H1 (cell line): ENCODE data around the gene ZBTB20. TPM values are rescaled to one million over a fixed set of nuclear protein-coding genes. Genes with fewer than 3 reads are reported as not detected.

Experiments
- CTCF ChIA-PET: fragments of 300-600 bp; sonication (Branson Sonifier 250); formaldehyde crosslinking; loops from one replicate; lab custom pipeline; 2021; ENCODE audit not compliant: partially characterized antibody; lab: Charles Lee
- POLR2A ChIA-PET: fragments of 300-600 bp; sonication (Branson Sonifier 250); formaldehyde crosslinking; loops from one replicate; lab custom pipeline; 2021; ENCODE audit warnings: inconsistent platforms; ENCODE audit not compliant: partially characterized antibody; lab: Charles Lee
- DNase-seq, 2 experiments: peaks; one replicate each; pipeline versions ENCODE4 v3.0.0 to v3.0.0-alpha.2; 2010 to 2022; ENCODE audit warnings: low spot score in 2 of 2, low read depth in 1 of 2, mixed read lengths in 1 of 2
- FAIRE-seq: peaks from 2 replicates; lab custom pipeline; 2011; peaks lifted over from hg19 to GRCh38; lab: Jason Lieb, UNC
- H2AFZ ChIP-seq: 2 replicates; pipeline ENCODE4 v1.8.1; 2012; ENCODE audit warnings: low read length, inconsistent platforms
- H2AK5ac ChIP-seq: 2 replicates; pipeline ENCODE4 v1.6.1; 2013; ENCODE audit warnings: low read depth, low read length
- H2BK120ac ChIP-seq: replicated peaks from 2 replicates; pipeline ENCODE3; 2013; ENCODE audit warnings: low read depth, low read length, inconsistent platforms
- H2BK12ac ChIP-seq: 2 replicates; pipeline ENCODE4 v1.6.1; 2013; ENCODE audit warnings: low read depth, low read length
- H2BK15ac ChIP-seq: 2 replicates; pipeline ENCODE4 v1.6.1; 2013; ENCODE audit warnings: low read length
- H2BK20ac ChIP-seq: 2 replicates; pipeline ENCODE4 v1.6.1; 2013; ENCODE audit warnings: low read length
- H2BK5ac ChIP-seq: 2 replicates; pipeline ENCODE4 v1.6.1; 2013; ENCODE audit warnings: low read depth, low read length
- H3K14ac ChIP-seq: 2 replicates; pipeline ENCODE4 v1.6.1; 2013; ENCODE audit warnings: inconsistent platforms; ENCODE audit not compliant: insufficient read length
- H3K18ac ChIP-seq: 2 replicates; pipeline ENCODE4 v1.6.1; 2013; ENCODE audit warnings: low read length; ENCODE audit errors: extremely low read depth
- H3K23ac ChIP-seq: 2 replicates; pipeline ENCODE4 v1.6.1; 2013; ENCODE audit warnings: inconsistent platforms; ENCODE audit not compliant: insufficient read length
- H3K23me2 ChIP-seq: 2 replicates; pipeline ENCODE4 v1.6.1; 2013; ENCODE audit warnings: low read depth, low read length
- H3K27ac ChIP-seq: 2 replicates; pipeline ENCODE4 v1.6.1; 2011; ENCODE audit warnings: low read depth, low read length, inconsistent platforms
- H3K27me3 ChIP-seq, 4 experiments: replicated peaks in 1 of 4; 1 replicate in 1 of 4; 2 replicates in 3 of 4; pipeline versions ENCODE4 v1.6.1 to v1.8.1; 2011 to 2013; ENCODE audit warnings: low read length in 3 of 4, mild to moderate bottlenecking in 3 of 4, inconsistent platforms in 2 of 4, mixed read lengths in 2 of 4, moderate library complexity in 1 of 4; ENCODE audit not compliant: control insufficient read depth in 3 of 4, insufficient read depth in 3 of 4; ENCODE audit errors: extremely low read depth in 1 of 4
- H3K36me3 ChIP-seq, 4 experiments: 2 replicates each; pipeline versions ENCODE4 v1.6.1 to v1.8.1; 2011 to 2013; ENCODE audit warnings: mild to moderate bottlenecking in 4 of 4, low read length in 3 of 4, moderate library complexity in 2 of 4, control low read depth in 1 of 4, inconsistent platforms in 1 of 4; ENCODE audit not compliant: insufficient read depth in 4 of 4, control insufficient read depth in 2 of 4
- H3K4ac ChIP-seq: replicated peaks from 2 replicates; pipeline ENCODE3; 2013; ENCODE audit warnings: low read length, low read depth, mixed read lengths, inconsistent platforms; ENCODE audit not compliant: insufficient read length
- H3K4me1 ChIP-seq, 4 experiments: replicated peaks in 1 of 4; 1 replicate in 1 of 4; 2 replicates in 3 of 4; pipeline versions ENCODE4 v1.6.1 to v1.8.1; 2011 to 2013; ENCODE audit warnings: low read length in 3 of 4, inconsistent platforms in 2 of 4, mixed read lengths in 1 of 4; ENCODE audit not compliant: insufficient read depth in 4 of 4, control insufficient read depth in 3 of 4
- H3K4me2 ChIP-seq, 2 experiments: 2 replicates each; pipeline versions ENCODE4 v1.6.1 to v1.8.1; 2011 to 2013; ENCODE audit warnings: low read depth in 2 of 2, low read length in 2 of 2, control low read depth in 1 of 2, inconsistent platforms in 1 of 2, mild to moderate bottlenecking in 1 of 2; ENCODE audit not compliant: insufficient read depth in 1 of 2
- H3K4me3 ChIP-seq, 4 experiments: fragments of 200-600, 300-600 bp in 1 of 4; sonication (generic), shearing (Covaris generic), sonication (Bioruptor Twin) in 1 of 4; 2 replicates each; pipeline versions ENCODE4 v1.5.1 to v1.8.1; 2011 to 2016; ENCODE audit warnings: low read length in 4 of 4, low read depth in 3 of 4, control low read depth in 2 of 4, inconsistent platforms in 2 of 4, mild to moderate bottlenecking in 2 of 4, mixed read lengths in 1 of 4, moderate library complexity in 1 of 4; ENCODE audit not compliant: insufficient read depth in 2 of 4; ENCODE audit errors: extremely low read depth in 1 of 4
- H3K56ac ChIP-seq: replicated peaks from 2 replicates; pipeline ENCODE3; 2013; ENCODE audit warnings: low read depth, mild to moderate bottlenecking, mixed read lengths, low read length, inconsistent platforms; ENCODE audit not compliant: insufficient read length
- H3K79me1 ChIP-seq: 2 replicates; pipeline ENCODE4 v1.6.1; 2013; ENCODE audit warnings: low read depth, low read length, control low read depth
- H3K79me2 ChIP-seq, 2 experiments: 2 replicates each; pipeline versions ENCODE4 v1.6.1 to v1.8.1; 2012 to 2013; ENCODE audit warnings: low read length in 2 of 2, mild to moderate bottlenecking in 2 of 2, inconsistent platforms in 1 of 2; ENCODE audit not compliant: insufficient read depth in 2 of 2, control insufficient read depth in 1 of 2
- H3K9ac ChIP-seq, 4 experiments: replicated peaks in 1 of 4; 1 replicate in 1 of 4; 2 replicates in 3 of 4; pipeline versions ENCODE4 v1.6.1 to v1.8.1; 2011 to 2013; ENCODE audit warnings: low read depth in 3 of 4, low read length in 3 of 4, control low read depth in 2 of 4, mild to moderate bottlenecking in 2 of 4, moderate library complexity in 2 of 4, inconsistent platforms in 1 of 4; ENCODE audit errors: extremely low read depth in 1 of 4
- H3K9me3 ChIP-seq, 2 experiments: 2 replicates each; pipeline versions ENCODE4 v1.6.1 to v1.8.1; 2012 to 2013; ENCODE audit warnings: mild to moderate bottlenecking in 2 of 2, moderate library complexity in 2 of 2, control low read depth in 1 of 2, inconsistent platforms in 1 of 2, low read depth in 1 of 2, low read length in 1 of 2, mixed read lengths in 1 of 2; ENCODE audit not compliant: insufficient read depth in 2 of 2
- H4K20me1 ChIP-seq, 2 experiments: replicated peaks in 1 of 2; 2 replicates each; pipeline versions ENCODE3 to v1.8.1; 2011 to 2013; ENCODE audit warnings: inconsistent platforms in 2 of 2, low read length in 2 of 2, mild to moderate bottlenecking in 1 of 2; ENCODE audit not compliant: insufficient read depth in 2 of 2, control insufficient read depth in 1 of 2
- H4K5ac ChIP-seq: 2 replicates; pipeline ENCODE4 v1.6.1; 2013; ENCODE audit warnings: low read length, low read depth, mixed read lengths, inconsistent platforms; ENCODE audit not compliant: insufficient read length
- H4K8ac ChIP-seq: 2 replicates; pipeline ENCODE4 v1.8.0; 2013; ENCODE audit warnings: mild to moderate bottlenecking, moderate library complexity, low read length, inconsistent platforms; ENCODE audit not compliant: insufficient read depth; ENCODE audit errors: extremely low read depth
- H4K91ac ChIP-seq: replicated peaks from 2 replicates; pipeline ENCODE3; 2013; ENCODE audit warnings: low read length, mixed read lengths, inconsistent platforms; ENCODE audit not compliant: insufficient read length
- RNF2 ChIP-seq: fragments of 200-900, 300-1000 bp; sonication (generic); IDR thresholded peaks from 2 replicates; pipeline ENCODE4 v1.7.1; 2016; ENCODE audit warnings: borderline replicate concordance, low read depth, mild to moderate bottlenecking, antibody characterized with exemption, low read length; ENCODE audit not compliant: poor library complexity, severe bottlenecking; ENCODE audit errors: missing control alignments
- SAP30 ChIP-seq: fragments of 300-600 bp; sonication (generic); IDR thresholded peaks from 2 replicates; pipeline ENCODE4 v1.7.1; 2012; ENCODE audit warnings: low read length, moderate library complexity, mild to moderate bottlenecking, inconsistent platforms; ENCODE audit not compliant: insufficient read depth, insufficient replicate concordance
- WGBS, 2 experiments: shearing (Covaris generic) in 1 of 2; methylation state at CpG; one replicate each; pipeline versions ENCODE4 v1.1.6 to v1.1.7; 2013 to 2015; ENCODE audit warnings: low lambda C conversion rate in 2 of 2, mixed read lengths in 2 of 2, inconsistent platforms in 1 of 2, low coverage in 1 of 2, missing lambda C conversion rate in 1 of 2; ENCODE audit not compliant: insufficient replicate concordance in 2 of 2, insufficient coverage in 1 of 2, insufficient read length in 1 of 2; ENCODE audit errors: extremely low coverage in 1 of 2, missing lambda C conversion rate in 1 of 2; 5-methylcytosine and 5-hydroxymethylcytosine counted together
- polyA plus RNA-seq, 7 experiments: library from polyadenylated mRNA; depleted of rRNA in 3 of 7; stranded (reverse) in 5 of 7; unstranded in 2 of 7; fragments of >200 nt in 5 of 7; fragments of 200-250 nt in 2 of 7; gene quantifications; 1 replicate in 5 of 7; 2 replicates in 1 of 7; 4 replicates in 1 of 7; pipeline versions ENCODE4 v1.2.1 to v1.2.3, GENCODE V29; 2011 to 2013; ENCODE audit warnings: missing spikeins in 2 of 7, mixed read lengths in 2 of 7
- total RNA-seq: library from RNA; stranded (reverse); fragmentation: NEBNext Ultra II Directional; extraction: Animal tissue kit (Norgen Biotek cat#: 25700); gene quantifications from 2 replicates; pipeline ENCODE4 v1.2.1, GENCODE V29; 2021

ZBTB20 gene
- total and polyA plus RNA-seq, 2 of the 8 experiments (the other 6 are each of a cell fraction or from before 2014, with no cell fraction given): 0.35 to 1.3 TPM

GRCh38 chr3:114775395-114775794, 371.7 kb downstream of the ZBTB20 start:
- Histone ChIP-seq H2BK20ac (no peak overlapping the region), H3K23ac (no peak overlapping the region), H2BK5ac (no peak overlapping the region), H3K18ac (no peak overlapping the region), H3K4me2 (no peak overlapping the region), H2AK5ac (no peak overlapping the region), H3K14ac (no peak overlapping the region), H3K79me2 (no peaks in the 10 kb centered on the region), H3K79me1 (no peaks in the 10 kb centered on the region), H3K27ac (no peak overlapping the region), H3K9ac (no peak overlapping the region), H2AFZ (no peak overlapping the region), H3K4me1 (no peaks in the 10 kb centered on the region), H4K5ac (no peak overlapping the region), H3K4me3 (no peak overlapping the region), H4K20me1 (no peaks in the 10 kb centered on the region), H4K8ac (no peak overlapping the region), H4K91ac (no peak overlapping the region), H3K4ac (no peak overlapping the region), H3K27me3 (no peaks in the 10 kb centered on the region), H2BK12ac (no peak overlapping the region), H2BK15ac (no peak overlapping the region), H2BK120ac (no peak overlapping the region), H3K56ac (no peak overlapping the region), H3K23me2 (no peaks in the 10 kb centered on the region), H3K9me3 (no peaks in the 10 kb centered on the region), H3K36me3 (no peaks in the 10 kb centered on the region)
- CTCF ChIA-PET: no interaction called here
- 95% methylated on average over 2 of the region's 2 CpGs; no CpG with 5 or more reads in 1 of the 2 experiments for WGBS, 2 experiments
- no peak for FAIRE-seq
- DNase-seq: no peak
- POLR2A ChIA-PET: no interaction called here
- TF ChIP-seq RNF2 (no peak), SAP30 (no peak)
